HEK293 (cell line): ENCODE measurements around the gene TTC34.

ENCODE experiments used
- CTCF ChIA-PET: fragments of 350-600 bp; formaldehyde crosslinking; extraction: SDS; loops from one replicate; lab custom pipeline; 2021; ENCODE audit warnings: antibody characterized with exemption; lab: Yijun Ruan, JAX
- POLR2A ChIA-PET: fragments of 300-600 bp; formaldehyde crosslinking; extraction: SDS; loops from one replicate; lab custom pipeline; 2020; ENCODE audit warnings: antibody characterized with exemption, inconsistent platforms; lab: Yijun Ruan, JAX
- H3K27ac ChIP-seq: fragments of 200-500 bp; sonication (Bioruptor generic); 2 replicates; pipeline ENCODE4 v1.5.1; 2014; ENCODE audit warnings: low read depth, low read length, control low read depth, inconsistent platforms; ENCODE audit errors: extremely low read depth
- H3K36me3 ChIP-seq, 2 experiments: fragments of 200-500 bp in 1 of 2; sonication (Bioruptor generic) in 1 of 2; 1 replicate in 1 of 2; 2 replicates in 1 of 2; pipeline ENCODE4 v1.5.1; 2014 to 2017; ENCODE audit warnings: inconsistent platforms in 2 of 2, low read length in 2 of 2; ENCODE audit not compliant: control insufficient read depth in 2 of 2, insufficient read depth in 1 of 2
- H3K4me1 ChIP-seq: fragments of 200-500 bp; sonication (Bioruptor generic); 2 replicates; pipeline ENCODE4 v1.5.1; 2014; ENCODE audit warnings: mild to moderate bottlenecking, low read length, inconsistent platforms; ENCODE audit not compliant: control insufficient read depth, insufficient read depth
- H3K4me3 ChIP-seq: 2 replicates; pipeline ENCODE4 v1.5.1; 2011; ENCODE audit warnings: low read depth, mild to moderate bottlenecking, control low read depth, low read length, moderate library complexity
- H3K9me3 ChIP-seq: fragments of 200-500 bp; sonication (Bioruptor generic); 2 replicates; pipeline ENCODE4 v1.5.1; 2014; ENCODE audit warnings: low read depth, low read length, inconsistent platforms; ENCODE audit not compliant: control insufficient read depth, insufficient read depth
- BCL11A ChIP-seq: fragments of 450-650 bp; formaldehyde crosslinking; IDR thresholded peaks from 2 replicates; pipeline ENCODE4 v1.5.1; 2016; ENCODE audit warnings: low read depth, missing biosample characterization, missing genetic modification characterization
- ELK4 ChIP-seq: IDR thresholded peaks from 2 replicates; pipeline ENCODE4 v1.6.1; 2011; ENCODE audit warnings: mild to moderate bottlenecking, low read depth, low read length, borderline replicate concordance
- GLI2 ChIP-seq: fragments of 450-650 bp; formaldehyde crosslinking; IDR thresholded peaks from 2 replicates; pipeline ENCODE4; 2017; ENCODE audit warnings: missing biosample characterization, missing genetic modification characterization, low read depth, borderline replicate concordance
- INSM2 ChIP-seq: fragments of 450-650 bp; formaldehyde crosslinking; IDR thresholded peaks from 2 replicates; pipeline ENCODE4 v1.5.1; 2016; ENCODE audit warnings: missing biosample characterization, missing genetic modification characterization
- MZF1 ChIP-seq: fragments of 450-650 bp; formaldehyde crosslinking; IDR thresholded peaks from 2 replicates; pipeline ENCODE4 v1.5.1; 2017; ENCODE audit warnings: missing biosample characterization, missing genetic modification characterization, borderline replicate concordance
- PATZ1 ChIP-seq: fragments of 450-650 bp; formaldehyde crosslinking; IDR thresholded peaks from 2 replicates; pipeline ENCODE4 v1.5.1; 2016; ENCODE audit warnings: missing biosample characterization, missing genetic modification characterization
- YY2 ChIP-seq: fragments of 450-650 bp; formaldehyde crosslinking; IDR thresholded peaks from 2 replicates; pipeline ENCODE4 v1.5.1; 2016; ENCODE audit warnings: missing biosample characterization, missing genetic modification characterization
- ZNF132 ChIP-seq: fragments of 450-650 bp; formaldehyde crosslinking; IDR thresholded peaks from 2 replicates; pipeline ENCODE4 v1.5.1; 2017; ENCODE audit warnings: missing biosample characterization, missing genetic modification characterization, borderline replicate concordance
- ZNF169 ChIP-seq: fragments of 450-650 bp; formaldehyde crosslinking; IDR thresholded peaks from 2 replicates; pipeline ENCODE4 v1.5.1; 2016; ENCODE audit warnings: missing biosample characterization, missing genetic modification characterization
- ZNF19 ChIP-seq: fragments of 450-650 bp; formaldehyde crosslinking; IDR thresholded peaks from 2 replicates; pipeline ENCODE4; 2016; ENCODE audit warnings: missing biosample characterization, missing genetic modification characterization, low read depth
- ZNF2 ChIP-seq: fragments of 450-650 bp; formaldehyde crosslinking; IDR thresholded peaks from 2 replicates; pipeline ENCODE4 v1.5.1; 2016; ENCODE audit warnings: missing biosample characterization, missing genetic modification characterization
- ZNF221 ChIP-seq: fragments of 450-650 bp; formaldehyde crosslinking; IDR thresholded peaks from 2 replicates; pipeline ENCODE4 v1.5.1; 2017; ENCODE audit warnings: missing biosample characterization, missing genetic modification characterization, borderline replicate concordance
- ZNF274 ChIP-seq, 2 experiments: fragments of 200-500 bp in 1 of 2; fragments of 450-650 bp in 1 of 2; sonication (Bioruptor generic) in 1 of 2; formaldehyde crosslinking in 1 of 2; IDR thresholded peaks; 2 replicates each; pipeline versions ENCODE4 v1.5.1 to v1.6.1; 2014 to 2016; ENCODE audit warnings: borderline replicate concordance in 1 of 2, inconsistent platforms in 1 of 2, low read length in 1 of 2, missing biosample characterization in 1 of 2, missing genetic modification characterization in 1 of 2
- ZNF311 ChIP-seq: fragments of 450-650 bp; formaldehyde crosslinking; IDR thresholded peaks from 2 replicates; pipeline ENCODE4 v1.5.1; 2017; ENCODE audit warnings: missing biosample characterization, missing genetic modification characterization, borderline replicate concordance
- ZNF473 ChIP-seq: fragments of 450-650 bp; formaldehyde crosslinking; IDR thresholded peaks from 2 replicates; pipeline ENCODE4 v1.5.1; 2017; ENCODE audit warnings: missing biosample characterization, missing genetic modification characterization
- ZNF560 ChIP-seq: fragments of 450-650 bp; formaldehyde crosslinking; IDR thresholded peaks from 2 replicates; pipeline ENCODE4 v1.5.1; 2017; ENCODE audit warnings: missing biosample characterization, missing genetic modification characterization, borderline replicate concordance
- ZNF561 ChIP-seq: fragments of 450-650 bp; IDR thresholded peaks from 2 replicates; pipeline ENCODE4 v1.5.1; 2018; ENCODE audit warnings: missing biosample characterization, missing genetic modification characterization, borderline replicate concordance
- ZNF626 ChIP-seq: fragments of 450-650 bp; sonication (Bioruptor Pico); formaldehyde crosslinking; IDR thresholded peaks from 2 replicates; pipeline ENCODE4 v1.5.1; 2018; ENCODE audit warnings: missing biosample characterization, missing genetic modification characterization, inconsistent platforms
- ZNF664 ChIP-seq: fragments of 450-650 bp; formaldehyde crosslinking; IDR thresholded peaks from 2 replicates; pipeline ENCODE4 v1.5.1; 2016; ENCODE audit warnings: missing biosample characterization, missing genetic modification characterization
- ZNF701 ChIP-seq: fragments of 450-650 bp; formaldehyde crosslinking; IDR thresholded peaks from 2 replicates; pipeline ENCODE4 v1.5.1; 2016; ENCODE audit warnings: missing biosample characterization, missing genetic modification characterization
- ZNF768 ChIP-seq: fragments of 450-650 bp; formaldehyde crosslinking; IDR thresholded peaks from 2 replicates; pipeline ENCODE4 v1.5.1; 2018; ENCODE audit warnings: missing biosample characterization, mild to moderate bottlenecking, missing genetic modification characterization
- ZNF791 ChIP-seq: fragments of 450-650 bp; formaldehyde crosslinking; IDR thresholded peaks from 2 replicates; pipeline ENCODE4 v1.5.1; 2016; ENCODE audit warnings: missing biosample characterization, missing genetic modification characterization
- ZSCAN18 ChIP-seq: fragments of 450-650 bp; formaldehyde crosslinking; IDR thresholded peaks from 2 replicates; pipeline ENCODE4 v1.5.1; 2016; ENCODE audit warnings: missing biosample characterization, missing genetic modification characterization
- ZSCAN30 ChIP-seq: fragments of 450-650 bp; IDR thresholded peaks from 2 replicates; pipeline ENCODE4 v1.5.1; 2018; ENCODE audit warnings: missing biosample characterization, mild to moderate bottlenecking, missing genetic modification characterization, moderate library complexity
- TF ChIP-seq, protein P1 (sequence below): fragments of 450-650 bp; formaldehyde crosslinking; IDR thresholded peaks from 2 replicates; pipeline ENCODE4 v1.5.1; 2016; ENCODE audit warnings: missing biosample characterization, missing genetic modification characterization
- TF ChIP-seq, protein P2 (sequence below): fragments of 450-650 bp; formaldehyde crosslinking; IDR thresholded peaks from 2 replicates; pipeline ENCODE4 v1.5.1; 2016; ENCODE audit warnings: missing biosample characterization, missing genetic modification characterization

TTC34 gene

DNA sequence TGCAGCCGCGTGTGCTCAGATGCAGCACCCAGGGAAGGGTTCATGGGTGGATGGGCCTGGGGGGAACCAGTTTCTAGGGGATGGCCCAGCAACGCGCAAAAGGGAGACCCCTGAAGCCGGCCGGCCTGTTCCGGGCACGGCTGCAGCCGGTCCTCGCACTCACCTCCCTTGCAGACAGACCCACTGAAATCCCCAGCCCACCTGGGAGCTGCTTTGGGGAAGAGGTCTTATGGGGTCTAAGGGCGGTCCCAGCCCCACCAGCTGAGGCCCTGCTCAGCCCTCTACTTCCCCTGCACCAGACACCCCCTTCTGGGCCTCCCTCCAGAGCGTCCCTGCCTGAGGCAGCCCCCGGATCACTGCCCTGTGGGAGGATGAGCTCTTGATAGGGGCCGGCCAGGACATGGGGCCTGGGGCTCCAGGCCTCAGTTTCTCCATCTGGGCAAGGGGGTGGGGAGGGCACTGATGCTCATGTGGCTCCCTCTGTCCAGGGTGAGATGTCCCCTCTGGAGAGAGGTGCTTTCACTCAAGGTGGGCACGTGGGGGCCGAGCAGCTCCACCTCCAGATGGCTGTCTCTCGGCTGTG lies 20.0 kb upstream of the TTC34 start:
- CTCF ChIA-PET = interaction anchor here (0.6 to 2.8 kb wide), 13 partner anchors 8 to 631 kb away, joined by 3 to 23 read pairs (median 4); no protein-coding TSS in a partner anchor
- no peaks in the 10 kb centered on the region for H3K9me3 ChIP-seq

DNA sequence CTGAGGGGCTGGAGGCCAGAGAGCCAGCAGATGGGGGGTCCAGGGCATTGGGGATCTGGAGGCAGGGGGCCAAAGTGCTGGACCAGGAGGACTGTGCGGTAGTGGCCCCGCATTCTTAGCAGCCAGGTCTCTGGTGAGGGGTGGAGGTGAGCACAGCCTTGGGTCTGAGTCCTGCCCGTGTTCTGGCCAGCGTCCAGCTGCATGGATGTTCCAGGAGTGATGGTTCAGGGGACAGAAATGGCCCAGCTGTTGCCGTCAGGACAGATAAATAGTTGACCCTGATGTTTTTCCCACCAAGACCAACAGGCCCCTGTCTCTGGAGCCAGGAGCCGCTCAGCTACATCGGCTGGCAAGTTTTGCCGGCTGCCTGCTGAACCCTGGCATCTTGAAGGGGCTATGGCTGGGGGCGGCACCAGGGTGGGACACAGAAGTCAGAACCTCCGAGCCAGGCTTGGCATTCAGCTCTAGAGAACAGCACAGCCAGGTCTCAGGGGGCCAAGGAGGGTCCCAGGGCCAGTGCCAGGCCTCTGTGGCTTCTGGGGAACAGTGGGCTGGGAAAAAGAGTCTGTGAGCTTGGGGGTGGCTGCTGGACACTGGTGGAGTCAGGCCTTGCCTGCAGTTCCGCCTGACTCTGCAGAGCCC lies 19.4 kb upstream of the TTC34 start:
- ChIA-PET CTCF (interaction anchor here (1.3 to 2.8 kb wide), 6 partner anchors 15 to 604 kb away, joined by 3 to 23 read pairs (median 4); no protein-coding TSS in a partner anchor), POLR2A (no interaction called here)
- Histone ChIP-seq H3K4me1 (no peaks in the 10 kb centered on the region), H3K36me3 (no peaks in the 10 kb centered on the region), H3K9me3 (no peaks in the 10 kb centered on the region), H3K4me3 (no peak overlapping the region), H3K27ac (no peak overlapping the region)
- TF ChIP-seq YY2 (no peak), ZNF701 (tag by site-specific recombination) (no peak), ZNF664 (tag by site-specific recombination) (no peak), ZNF132 (tag by site-specific recombination) (no peak), BCL11A (tag by site-specific recombination) (no peak), ZSCAN18 (no peak)
- TF ChIP-seq, protein P1, sequence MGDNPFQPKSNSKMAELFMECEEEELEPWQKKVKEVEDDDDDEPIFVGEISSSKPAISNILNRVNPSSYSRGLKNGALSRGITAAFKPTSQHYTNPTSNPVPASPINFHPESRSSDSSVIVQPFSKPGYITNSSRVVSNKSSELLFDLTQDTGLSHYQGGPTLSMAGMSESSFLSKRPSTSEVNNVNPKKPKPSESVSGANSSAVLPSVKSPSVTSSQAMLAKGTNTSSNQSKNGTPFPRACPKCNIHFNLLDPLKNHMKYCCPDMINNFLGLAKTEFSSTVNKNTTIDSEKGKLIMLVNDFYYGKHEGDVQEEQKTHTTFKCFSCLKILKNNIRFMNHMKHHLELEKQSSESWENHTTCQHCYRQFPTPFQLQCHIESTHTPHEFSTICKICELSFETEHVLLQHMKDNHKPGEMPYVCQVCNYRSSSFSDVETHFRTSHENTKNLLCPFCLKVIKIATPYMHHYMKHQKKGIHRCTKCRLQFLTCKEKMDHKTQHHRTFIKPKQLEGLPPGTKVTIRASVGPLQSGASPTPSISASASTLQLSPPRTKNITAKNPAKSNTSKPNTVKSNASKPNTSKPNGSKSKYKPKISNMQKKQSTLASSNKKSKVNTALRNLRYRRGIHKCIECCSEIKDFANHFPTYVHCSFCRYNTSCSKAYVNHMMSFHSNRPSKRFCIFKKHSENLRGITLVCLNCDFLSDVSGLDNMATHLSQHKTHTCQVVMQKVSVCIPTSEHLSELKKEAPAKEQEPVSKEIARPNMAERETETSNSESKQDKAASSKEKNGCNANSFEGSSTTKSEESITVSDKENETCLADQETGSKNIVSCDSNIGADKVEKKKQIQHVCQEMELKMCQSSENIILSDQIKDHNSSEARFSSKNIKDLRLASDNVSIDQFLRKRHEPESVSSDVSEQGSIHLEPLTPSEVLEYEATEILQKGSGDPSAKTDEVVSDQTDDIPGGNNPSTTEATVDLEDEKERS (tag by site-specific recombination) = no peak

More for the DNA sequence above, 20.0 kb upstream of the TTC34 start:
- Histone ChIP-seq H3K4me1 (no peaks in the 10 kb centered on the region), H3K27ac (no peak overlapping the region), H3K36me3 (no peaks in the 10 kb centered on the region), H3K4me3 (no peak overlapping the region)
- POLR2A ChIA-PET = no interaction called here
- no peak for TF ChIP-seq ZNF169 (tag by site-specific recombination)
- TF ChIP-seq ELK4 = no peak
- TF ChIP-seq PATZ1 (tag by site-specific recombination) = no peak
- TF ChIP-seq ZNF791 (tag by site-specific recombination) = no peak
- TF ChIP-seq ZNF768 (tag by site-specific recombination) = no peak
- no peak for TF ChIP-seq ZNF560 (tag by site-specific recombination)
- TF ChIP-seq ZSCAN30 (tag by site-specific recombination) = no peak
- TF ChIP-seq ZNF274 (IDR thresholded peaks at IDR 0.05; ENCODE audit: low read length) = no peak
- no peak for TF ChIP-seq ZNF274 (tag by site-specific recombination; IDR thresholded peaks at IDR 0.05; ENCODE audit: borderline replicate concordance)
- no peak for TF ChIP-seq ZNF221 (tag by site-specific recombination)
- TF ChIP-seq MZF1 (tag by site-specific recombination) = no peak
- TF ChIP-seq, protein P2, sequence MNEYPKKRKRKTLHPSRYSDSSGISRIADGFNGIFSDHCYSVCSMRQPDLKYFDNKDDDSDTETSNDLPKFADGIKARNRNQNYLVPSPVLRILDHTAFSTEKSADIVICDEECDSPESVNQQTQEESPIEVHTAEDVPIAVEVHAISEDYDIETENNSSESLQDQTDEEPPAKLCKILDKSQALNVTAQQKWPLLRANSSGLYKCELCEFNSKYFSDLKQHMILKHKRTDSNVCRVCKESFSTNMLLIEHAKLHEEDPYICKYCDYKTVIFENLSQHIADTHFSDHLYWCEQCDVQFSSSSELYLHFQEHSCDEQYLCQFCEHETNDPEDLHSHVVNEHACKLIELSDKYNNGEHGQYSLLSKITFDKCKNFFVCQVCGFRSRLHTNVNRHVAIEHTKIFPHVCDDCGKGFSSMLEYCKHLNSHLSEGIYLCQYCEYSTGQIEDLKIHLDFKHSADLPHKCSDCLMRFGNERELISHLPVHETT (tag by site-specific recombination) = no peak
- no peak for TF ChIP-seq ZNF311 (tag by site-specific recombination)
- no peak for TF ChIP-seq ZNF473
- no peak for TF ChIP-seq ZNF19 (tag by site-specific recombination)
- TF ChIP-seq ZNF2 = no peak
- no peak for TF ChIP-seq ZNF626
- no peak for TF ChIP-seq INSM2 (tag by site-specific recombination)
- no peak for TF ChIP-seq GLI2
- no peak for TF ChIP-seq ZNF561
